Glomerular visceral epithelial cell (primary cell): ENCODE measurements around the gene OTOGL.
"Not testable (repeated sequence)": the region's sequence is repeated elsewhere in the genome, so short reads cannot be mapped to it uniquely, and the experiment has no call there.

Source experiments
- DNase-seq: peaks from one replicate; pipeline ENCODE4 v3.0.0-alpha.2; 2016; ENCODE audit errors: extremely low spot score

OTOGL gene

GRCh38 chr12:80099259-80099658 lies at the start of gene OTOGL:
Gene OTOGL (plus strand): TSS chr12:80099537. CDS start chr12:80209432, 109,895 bp downstream.
- no peak for DNase-seq

- no peak for DNase-seq
Measured at GRCh38 chr12:80050236-80050635, 49.1 kb upstream of the OTOGL start.

- no peak for DNase-seq
Measured at GRCh38 chr12:80053051-80053790, 46.1 kb upstream of the OTOGL start.

GRCh38 chr12:80056232-80056631 lies 43.1 kb upstream of the OTOGL start:
- no peak for DNase-seq

- DNase-seq: no peak
Measured at GRCh38 chr12:80056845-80057244, 42.5 kb upstream of the OTOGL start.

GRCh38 chr12:80058586-80058985 lies 40.8 kb upstream of the OTOGL start:
- no peak for DNase-seq

GRCh38 chr12:80059102-80059501 lies 40.2 kb upstream of the OTOGL start:
- no peak for DNase-seq

GRCh38 chr12:80059875-80060274 lies 39.5 kb upstream of the OTOGL start:
- DNase-seq: no peak

GRCh38 chr12:80064269-80064668 lies 35.1 kb upstream of the OTOGL start:
- no peak for DNase-seq

- no peak for DNase-seq
Measured at GRCh38 chr12:80064951-80065350, 34.4 kb upstream of the OTOGL start.

GRCh38 chr12:80068173-80068572 lies 31.2 kb upstream of the OTOGL start:
- DNase-seq: no peak

- not testable (repeated sequence) for DNase-seq
Measured at GRCh38 chr12:80083892-80084614, 15.3 kb upstream of the OTOGL start.

GRCh38 chr12:80086025-80086424 lies 13.3 kb upstream of the OTOGL start:
- no peak for DNase-seq

- no peak for DNase-seq
Measured at GRCh38 chr12:80087486-80088213, 11.7 kb upstream of the OTOGL start.

GRCh38 chr12:80100591-80100990 lies 1.3 kb downstream of the OTOGL start:
- no peak for DNase-seq

GRCh38 chr12:80101126-80101525 lies 1.8 kb downstream of the OTOGL start:
- DNase-seq: peak; percentile 28

- DNase-seq: no peak
Measured at GRCh38 chr12:80107221-80107620, 7.9 kb downstream of the OTOGL start.

GRCh38 chr12:80116735-80117134 lies 17.4 kb downstream of the OTOGL start:
- DNase-seq: no peak

GRCh38 chr12:80118565-80119324 lies 19.4 kb downstream of the OTOGL start:
- DNase-seq: no peak

- DNase-seq: no peak
Measured at GRCh38 chr12:80120994-80121393, 21.7 kb downstream of the OTOGL start.

- no peak for DNase-seq
Measured at GRCh38 chr12:80121661-80122060, 22.3 kb downstream of the OTOGL start.
